Activated CD4-positive, alpha-beta T cell treated with anti-CD3 and anti-CD28 coated beads, Interleukin-2, amount 50 U/mL, for 48 hours (primary cell): ENCODE measurements around the gene TPGS1.

Source experiments
- DNase-seq, 2 experiments: peaks; one replicate each; pipeline ENCODE4 v3.0.0-alpha.2; 2020

TPGS1 gene

GRCh38 chr19:542173-542866 is 35.0 kb downstream of the TPGS1 start:
- no peak for DNase-seq

DNA sequence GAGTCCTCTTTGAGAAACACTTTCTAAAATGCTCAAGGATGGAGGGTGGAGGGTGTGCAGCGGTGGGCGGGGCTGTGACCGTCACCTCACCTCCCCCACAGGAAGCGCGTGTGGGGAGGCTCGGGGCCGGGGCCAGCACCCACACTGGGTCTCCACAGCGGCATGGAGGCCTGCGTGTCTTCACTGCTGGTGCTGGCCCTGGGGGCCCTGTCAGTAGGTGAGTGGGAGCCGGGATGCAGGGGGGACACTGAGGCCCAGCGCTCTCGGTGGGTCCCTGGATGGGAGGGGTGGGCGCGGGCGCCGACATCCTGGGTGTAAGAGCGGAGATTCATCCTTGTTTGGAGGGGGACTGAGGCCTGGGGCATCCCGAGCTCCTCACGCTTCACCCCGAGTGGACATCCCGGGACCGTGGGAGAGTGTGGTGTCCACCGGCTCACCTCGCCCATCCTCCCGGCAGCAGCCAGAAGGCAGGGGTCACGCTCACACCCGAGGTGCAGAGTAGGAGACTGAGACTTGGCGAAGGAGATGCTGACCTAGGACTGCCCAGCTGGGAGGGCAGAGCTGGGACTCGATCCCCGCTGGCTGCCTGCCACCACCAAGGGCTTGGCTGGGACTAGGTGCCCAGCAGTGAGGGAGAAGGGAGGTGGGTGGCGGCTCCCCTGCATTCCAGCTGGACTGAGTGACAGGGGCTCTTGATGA is 36.8 kb downstream of the TPGS1 start, which contains the start of gene GZMM:
GZMM (plus strand) TSS at position 144 of the 699 bp plus-strand sequence; CDS start at position 163, 19 bp downstream.
- peak; percentile 71 to 76 for DNase-seq

DNA sequence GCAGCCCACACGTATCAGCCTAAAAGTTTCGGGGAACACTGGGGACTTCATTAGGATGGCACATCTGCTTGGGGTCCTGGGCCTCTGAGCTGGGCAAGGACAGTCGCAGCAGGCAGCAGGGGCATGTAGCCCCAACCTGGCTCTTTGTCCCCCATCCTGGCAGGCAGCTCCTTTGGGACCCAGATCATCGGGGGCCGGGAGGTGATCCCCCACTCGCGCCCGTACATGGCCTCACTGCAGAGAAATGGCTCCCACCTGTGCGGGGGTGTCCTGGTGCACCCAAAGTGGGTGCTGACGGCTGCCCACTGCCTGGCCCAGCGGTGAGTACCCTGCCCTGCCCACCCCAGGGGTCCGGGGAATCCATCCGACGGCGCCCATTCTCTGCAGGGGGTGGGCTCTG is 39.8 kb downstream of the TPGS1 start:
- DNase-seq: no peak

- DNase-seq: no peak
Observed at GRCh38 chr19:547836-548720, 40.8 kb downstream of the TPGS1 start.

GRCh38 chr19:548886-549830 is 41.9 kb downstream of the TPGS1 start:
- DNase-seq: no peak

DNA sequence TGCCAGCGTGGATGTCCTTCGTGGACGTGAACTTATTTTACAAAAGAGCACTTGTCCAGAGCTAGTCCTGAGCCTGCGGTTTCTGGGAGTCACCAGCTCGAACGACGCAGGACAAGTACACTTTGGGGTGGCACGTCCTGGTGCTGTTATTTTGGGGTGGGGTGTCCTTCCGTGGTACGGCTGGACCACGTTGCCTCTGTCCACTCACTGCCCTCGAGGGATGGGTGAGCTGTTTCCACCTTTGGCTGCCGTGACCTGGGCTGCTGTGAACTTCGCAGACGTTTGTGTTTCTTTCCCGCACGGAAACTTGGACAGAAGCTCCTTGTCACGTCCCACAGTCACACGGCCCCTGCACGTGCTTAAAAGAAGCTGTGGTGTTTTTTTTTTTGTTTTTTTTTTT is 47.5 kb downstream of the TPGS1 start:
- no peak for DNase-seq

GRCh38 chr19:555474-555808 is 48.1 kb downstream of the TPGS1 start:
- DNase-seq: no peak

DNA sequence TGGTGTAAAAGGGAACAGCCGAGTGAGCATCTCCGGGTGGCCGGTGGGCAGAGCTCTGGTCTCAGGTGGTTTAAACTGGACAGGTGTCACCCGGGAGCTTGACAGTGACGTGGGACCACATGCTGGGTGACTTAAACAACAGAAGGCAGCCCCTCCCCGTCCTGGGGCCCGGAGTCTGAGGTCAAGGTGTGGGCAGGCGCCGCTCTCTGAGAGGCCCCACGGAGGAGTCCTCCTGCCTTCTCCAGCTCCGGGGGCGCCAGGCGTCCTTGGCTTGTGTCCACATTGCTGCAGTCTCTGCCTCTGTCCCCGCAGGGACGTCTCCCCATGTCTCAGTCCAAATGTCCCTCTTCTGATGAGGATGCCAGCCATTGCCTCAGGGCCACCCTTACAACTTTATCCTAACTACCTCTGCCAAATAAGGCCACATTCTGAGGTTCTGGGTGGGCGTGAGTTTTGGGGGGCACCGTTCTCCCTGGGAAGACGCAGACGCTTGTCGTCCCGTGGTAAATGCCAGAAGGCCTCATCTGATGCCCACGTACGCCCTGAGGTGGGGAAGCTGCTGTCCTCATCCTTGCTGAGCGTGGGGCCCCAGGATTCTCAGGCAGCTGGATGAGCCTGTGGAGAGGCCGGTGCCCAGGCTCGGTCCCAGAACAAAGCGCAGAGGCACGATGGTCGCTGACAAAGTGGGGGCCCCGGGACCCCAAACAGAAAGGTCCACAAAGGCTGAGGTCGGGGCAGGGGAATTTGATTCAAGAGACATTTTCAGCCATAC is 49.5 kb downstream of the TPGS1 start:
- no peak for DNase-seq

- no peak for DNase-seq
Observed at GRCh38 chr19:558770-559439, 51.6 kb downstream of the TPGS1 start.

- no peak for DNase-seq
Observed at GRCh38 chr19:560121-560520, 52.8 kb downstream of the TPGS1 start.

DNA sequence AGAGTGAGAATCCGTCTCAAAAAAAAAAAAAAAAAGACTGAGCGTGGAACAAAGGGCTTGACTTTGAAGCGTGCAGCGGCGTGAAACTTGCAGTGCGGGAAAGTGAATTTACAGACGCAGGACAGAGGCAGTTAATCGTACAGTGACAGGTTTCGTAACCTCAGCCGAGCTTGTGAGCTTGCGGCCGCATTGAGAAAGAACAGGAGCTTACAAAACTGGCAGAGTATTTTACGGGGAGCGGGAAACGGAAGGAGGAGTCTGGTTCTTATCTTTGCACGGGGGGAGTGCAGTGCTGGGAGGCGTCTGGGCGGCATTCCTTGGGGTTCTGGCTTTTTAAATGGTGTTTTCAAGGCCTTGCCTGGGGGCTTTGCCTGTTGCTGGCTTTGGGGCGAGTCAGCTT is 59.1 kb downstream of the TPGS1 start:
- no peak for DNase-seq

DNA sequence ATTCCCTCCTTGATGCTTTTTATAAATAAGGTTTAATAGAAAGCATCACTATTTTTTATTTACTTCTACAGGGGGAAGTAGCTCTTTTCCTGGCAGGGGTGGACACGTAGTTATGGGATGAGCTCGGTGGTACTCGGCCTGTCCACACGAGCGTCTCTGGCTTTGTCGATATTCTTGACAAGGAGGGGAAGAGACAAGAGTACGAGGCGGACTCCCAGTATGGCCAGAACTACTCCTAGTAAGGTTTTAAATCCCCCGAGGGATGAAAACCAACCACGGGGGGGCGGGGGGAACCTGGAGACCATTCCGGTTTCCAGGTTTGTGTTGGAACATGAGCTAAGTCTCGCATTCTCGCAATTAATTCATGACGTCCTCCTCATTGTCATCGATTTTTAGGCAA is 59.5 kb downstream of the TPGS1 start:
- no peak for DNase-seq

DNA sequence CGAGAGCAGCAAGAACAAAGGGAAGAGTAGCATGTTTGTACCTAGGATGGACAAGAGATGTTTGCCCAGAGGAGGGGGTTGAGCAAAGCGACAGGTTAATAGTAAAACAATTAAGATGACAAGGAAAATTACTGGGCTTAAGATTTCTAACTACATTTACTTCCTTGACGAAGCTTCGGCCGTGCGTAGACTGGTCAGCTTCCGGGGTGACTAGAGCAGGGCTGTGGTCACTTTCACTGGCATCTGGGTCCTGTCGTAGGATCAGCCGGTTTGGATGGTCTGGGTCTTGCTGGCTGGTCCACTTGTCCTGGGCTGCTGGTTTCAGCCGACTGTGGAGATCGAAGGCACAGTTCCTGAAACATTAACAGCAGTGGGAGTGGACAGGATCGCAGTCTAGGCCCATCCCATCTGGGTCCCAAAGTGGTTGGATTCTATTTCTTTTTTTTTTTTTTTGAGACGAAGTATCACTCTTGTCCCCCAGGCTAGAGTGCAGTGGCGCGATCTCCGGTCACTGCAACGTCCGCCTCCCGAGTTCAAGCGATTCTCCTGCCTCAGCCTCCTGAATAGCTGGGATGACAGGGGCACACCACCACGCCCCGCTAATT is 60.1 kb downstream of the TPGS1 start:
- no peak for DNase-seq
